ENCODE data around the gene MAN1B1. TPM values are rescaled to one million over a fixed set of nuclear protein-coding genes. Genes with fewer than 3 reads are reported as not detected.
"Not testable (repeated sequence)": the region's sequence is repeated elsewhere in the genome, so short reads cannot be mapped to it uniquely, and the experiment has no call there.

The MAN1B1 gene
- polyA plus RNA-seq, 3 donors from 2014 or later: 59.7 to 71.8 (median 66.1) TPM

DNA sequence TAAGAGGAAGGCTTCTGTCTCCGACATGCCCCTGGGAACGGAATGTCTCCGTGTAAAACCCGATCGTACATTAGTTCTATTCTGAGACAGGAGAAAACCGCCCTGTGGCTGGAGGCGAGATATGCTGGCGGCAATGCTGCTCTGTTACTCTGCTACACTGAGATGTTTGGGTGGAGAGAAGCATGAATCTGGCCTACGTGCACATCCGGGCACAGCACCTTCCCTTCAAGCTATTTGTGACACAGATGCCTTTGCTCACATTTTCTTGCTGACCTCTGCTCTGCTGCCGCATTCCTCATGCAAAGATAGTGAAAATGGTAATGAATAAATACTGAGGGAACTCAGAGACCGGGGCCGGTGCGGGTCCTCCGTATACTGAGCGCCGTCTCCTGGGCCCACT lies 29.9 kb downstream of the MAN1B1 start:
- peaks cover 2 to 4% (median 3%) of the 10 kb centered on the region in 3 donors for H3K27me3 Mint-ChIP-seq (ENCODE audit: low read depth in 3 of 3)
- H3K4me1 Mint-ChIP-seq: peaks cover 0 to 3% of the 10 kb centered on the region in 2 donors
- no peak for DNase-seq
- H3K36me3 Mint-ChIP-seq: no peaks in the 10 kb centered on the region
- H3K4me3 Mint-ChIP-seq: peak overlapping the region in 2 of 5 donors; percentile 21 to 29
- H3K27ac Mint-ChIP-seq: peak overlapping the region in 1 of 6 donors; percentile 45
- no peaks in the 10 kb centered on the region for H3K9me3 Mint-ChIP-seq

- Mint-ChIP-seq H3K36me3 (no peaks in the 10 kb centered on the region), H3K27me3 (ENCODE audit: low read depth in 3 of 3) (peaks cover 2 to 4% (median 3%) of the 10 kb centered on the region in 3 donors), H3K4me3 (no peak overlapping the region), H3K4me1 (peaks cover 0 to 5% of the 10 kb centered on the region in 2 donors), H3K9me3 (no peaks in the 10 kb centered on the region), H3K27ac (no peak overlapping the region)
- no peak for DNase-seq
Measured at GRCh38 chr9:137117269-137117731, 30.5 kb downstream of the MAN1B1 start.

GRCh38 chr9:137118092-137118603 lies 31.4 kb downstream of the MAN1B1 start:
- not testable (repeated sequence) for H3K4me1 Mint-ChIP-seq; H3K4me3 Mint-ChIP-seq; DNase-seq; H3K27ac Mint-ChIP-seq; H3K9me3 Mint-ChIP-seq; H3K36me3 Mint-ChIP-seq; H3K27me3 Mint-ChIP-seq (ENCODE audit: low read depth in 3 of 3)

DNA sequence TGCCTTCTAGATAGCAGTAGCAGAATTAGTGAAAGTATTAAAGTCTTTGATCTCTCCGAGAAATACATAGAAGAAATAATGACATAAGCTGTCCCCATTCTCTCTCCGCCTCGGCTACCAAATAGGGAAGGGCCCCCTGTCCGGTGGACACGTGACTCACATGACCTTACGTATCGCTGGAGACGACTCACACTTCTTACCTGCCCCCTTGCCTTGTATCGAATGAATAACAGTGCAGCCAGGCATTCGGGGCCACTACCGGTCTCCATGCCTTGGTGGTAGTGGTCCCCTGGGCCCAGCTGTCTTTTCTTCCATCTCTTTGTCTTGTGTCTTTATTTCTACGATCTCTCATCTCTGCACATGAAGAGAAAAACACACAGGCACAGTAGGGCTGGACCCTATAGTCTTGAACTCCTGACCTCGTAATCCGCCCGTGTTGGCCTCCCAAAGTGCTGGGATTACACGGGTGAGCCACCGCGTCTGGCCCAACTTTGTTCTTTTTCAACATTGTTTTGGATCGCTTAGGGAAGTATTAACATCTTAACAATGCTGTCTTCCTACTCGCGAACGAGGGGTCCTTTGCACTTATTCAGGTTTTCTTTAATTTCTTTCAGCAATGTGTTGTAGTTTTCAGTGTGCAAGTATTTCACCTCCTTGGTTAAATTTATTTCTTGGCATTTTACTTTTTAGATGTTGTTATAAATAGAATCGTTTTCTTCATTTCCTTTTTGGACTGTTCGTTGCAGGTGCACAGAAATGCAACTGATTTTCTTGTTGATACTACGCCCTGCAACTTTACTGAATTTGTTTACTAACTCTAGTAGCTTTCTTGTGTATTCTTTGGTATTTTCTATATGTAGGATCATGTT lies 35.4 kb downstream of the MAN1B1 start:
- peaks cover 8 to 13% of the 10 kb centered on the region in 2 donors for H3K4me1 Mint-ChIP-seq
- not testable (repeated sequence) for H3K27ac Mint-ChIP-seq; DNase-seq; H3K4me3 Mint-ChIP-seq; H3K9me3 Mint-ChIP-seq; H3K27me3 Mint-ChIP-seq (ENCODE audit: low read depth in 3 of 3); H3K36me3 Mint-ChIP-seq

- H3K9me3 Mint-ChIP-seq; DNase-seq; H3K27ac Mint-ChIP-seq; H3K36me3 Mint-ChIP-seq; H3K4me3 Mint-ChIP-seq; H3K27me3 Mint-ChIP-seq (ENCODE audit: low read depth in 3 of 3): not testable (repeated sequence)
- H3K4me1 Mint-ChIP-seq: peaks cover 16 to 21% of the 10 kb centered on the region in 2 donors
Measured at GRCh38 chr9:137122796-137123467, 36.1 kb downstream of the MAN1B1 start.

GRCh38 chr9:137123468-137123837 lies 36.7 kb downstream of the MAN1B1 start:
- no peak overlapping the region for H3K4me3 Mint-ChIP-seq
- H3K27ac Mint-ChIP-seq: no peak overlapping the region

DNA sequence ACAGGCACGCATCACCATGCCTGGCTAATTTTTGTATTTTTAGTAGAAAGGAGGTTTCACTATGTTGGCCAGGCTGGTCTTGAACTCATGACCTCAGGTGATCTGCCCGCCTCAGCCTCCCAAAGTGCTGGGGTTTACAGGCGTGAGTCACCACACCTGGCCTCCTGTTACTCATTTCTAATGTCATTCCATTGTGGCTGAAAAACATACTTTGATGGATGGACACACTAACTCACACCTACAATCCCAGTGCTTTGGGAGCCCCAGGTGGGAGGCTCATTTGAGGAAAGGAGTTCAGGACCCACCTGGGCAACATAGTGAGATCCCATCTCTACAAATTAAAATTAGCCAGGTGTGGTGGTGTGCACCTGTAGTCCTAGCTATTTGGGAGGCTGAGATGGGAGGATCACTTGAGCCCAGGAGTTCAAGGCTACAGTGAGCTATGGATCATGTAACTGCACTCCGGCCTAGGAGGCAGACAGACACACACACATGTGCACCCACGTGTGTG lies 37.2 kb downstream of the MAN1B1 start:
- peaks cover 8 to 16% (median 9%) of the 10 kb centered on the region in 3 donors for H3K27me3 Mint-ChIP-seq (ENCODE audit: low read depth in 3 of 3)
- DNase-seq, H3K9me3 Mint-ChIP-seq, H3K36me3 Mint-ChIP-seq, H3K27ac Mint-ChIP-seq, H3K4me3 Mint-ChIP-seq: not testable (repeated sequence)
- peaks cover 26 to 31% of the 10 kb centered on the region in 2 donors for H3K4me1 Mint-ChIP-seq

More at GRCh38 chr9:137123468-137123837, 36.7 kb downstream of the MAN1B1 start:
- H3K4me1 Mint-ChIP-seq: peaks cover 21 to 26% of the 10 kb centered on the region in 2 donors
- H3K36me3 Mint-ChIP-seq: no peaks in the 10 kb centered on the region
- DNase-seq: no peak
- peaks cover 5 to 13% (median 8%) of the 10 kb centered on the region in 3 donors for H3K27me3 Mint-ChIP-seq (ENCODE audit: low read depth in 3 of 3)
- H3K9me3 Mint-ChIP-seq: no peaks in the 10 kb centered on the region

DNA sequence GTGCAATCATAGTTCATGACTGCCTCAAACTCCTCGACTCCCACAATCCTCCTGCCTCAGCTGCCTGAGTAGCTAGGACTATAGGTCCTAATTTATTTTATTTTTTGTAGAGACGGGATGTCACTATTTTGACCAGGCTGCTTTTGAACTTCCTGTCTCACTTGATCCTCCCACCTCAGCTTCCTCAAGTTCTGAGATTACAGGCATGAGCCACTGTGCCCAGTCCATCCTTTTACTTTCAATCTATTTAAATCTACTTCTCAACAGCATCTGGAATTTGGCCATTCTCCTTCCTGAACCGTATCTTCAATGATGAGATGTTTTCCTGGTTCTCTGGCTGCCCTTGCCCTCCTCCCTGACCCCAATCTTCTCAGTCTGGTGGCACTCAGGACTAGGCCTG lies 40.0 kb downstream of the MAN1B1 start:
- Mint-ChIP-seq H3K27me3 (ENCODE audit: low read depth in 3 of 3) (peaks cover 6 to 20% (median 11%) of the 10 kb centered on the region in 3 donors), H3K36me3 (no peaks in the 10 kb centered on the region), H3K27ac (peak overlapping the region; percentile 89 to 98 (median 96)), H3K4me3 (peak overlapping the region; percentile 25 to 95 (median 86)), H3K9me3 (peaks cover 0 to 2% (median 0%) of the 10 kb centered on the region in 6 donors), H3K4me1 (peaks cover 31 to 32% of the 10 kb centered on the region in 2 donors)
- no peak for DNase-seq

- DNase-seq: peak; percentile 32 to 36 (median 35)
- H3K27me3 Mint-ChIP-seq (ENCODE audit: low read depth in 3 of 3): peaks cover 8 to 20% (median 11%) of the 10 kb centered on the region in 3 donors
- H3K9me3 Mint-ChIP-seq: peaks cover 0 to 2% (median 0%) of the 10 kb centered on the region in 6 donors
- H3K27ac Mint-ChIP-seq: peak overlapping the region; percentile 89 to 98 (median 96)
- no peaks in the 10 kb centered on the region for H3K36me3 Mint-ChIP-seq
- H3K4me3 Mint-ChIP-seq: peak overlapping the region; percentile 81 to 95 (median 86)
- peaks cover 30 to 31% of the 10 kb centered on the region in 2 donors for H3K4me1 Mint-ChIP-seq
Measured at GRCh38 chr9:137127301-137128157, 40.7 kb downstream of the MAN1B1 start.

DNA sequence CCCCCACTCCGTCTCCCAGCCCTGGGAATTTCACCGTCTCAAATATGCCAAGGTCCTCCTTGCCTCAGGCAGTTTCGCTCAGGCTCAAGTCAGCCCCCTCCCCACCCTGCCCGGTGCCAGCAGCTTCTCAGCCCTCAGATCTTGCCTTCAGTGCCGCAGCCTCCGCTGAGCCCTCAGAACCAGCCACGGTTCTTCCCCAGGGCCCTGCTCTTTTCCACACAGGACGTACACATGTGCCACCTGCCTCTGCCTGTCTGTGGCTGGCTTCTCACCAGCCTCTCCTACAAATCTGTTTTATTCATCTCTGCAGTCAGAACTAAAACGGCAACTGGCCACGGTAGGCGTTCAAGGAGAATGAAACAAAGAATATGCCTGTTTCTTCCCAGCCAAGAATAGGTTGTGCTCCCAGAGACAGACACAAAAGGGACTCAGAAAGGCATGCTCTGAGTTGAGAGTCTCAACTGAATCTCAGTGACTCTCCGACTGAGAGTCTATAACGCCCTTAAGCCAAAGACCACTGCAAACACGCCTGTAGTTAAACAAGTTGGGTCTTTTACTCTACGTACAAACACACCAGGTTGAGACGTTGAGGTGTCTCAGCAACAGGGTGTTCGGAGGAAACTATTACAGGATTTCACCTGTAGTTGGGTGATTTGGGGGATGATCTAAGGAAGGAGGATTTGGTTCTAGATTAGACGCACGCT lies 41.5 kb downstream of the MAN1B1 start:
- H3K27me3 Mint-ChIP-seq (ENCODE audit: low read depth in 3 of 3): peaks cover 11 to 22% (median 11%) of the 10 kb centered on the region in 3 donors
- peaks cover 30 to 31% of the 10 kb centered on the region in 2 donors for H3K4me1 Mint-ChIP-seq
- H3K36me3 Mint-ChIP-seq: no peaks in the 10 kb centered on the region
- DNase-seq: no peak
- peak overlapping the region; percentile 70 to 97 (median 82) for H3K27ac Mint-ChIP-seq
- H3K9me3 Mint-ChIP-seq: peaks cover 0 to 2% (median 0%) of the 10 kb centered on the region in 6 donors
- peak overlapping the region; percentile 81 to 95 (median 86) for H3K4me3 Mint-ChIP-seq

GRCh38 chr9:137128862-137129455 lies 42.2 kb downstream of the MAN1B1 start:
- peaks cover 30 to 31% of the 10 kb centered on the region in 2 donors for H3K4me1 Mint-ChIP-seq

More at GRCh38 chr9:137128862-137129455, 42.2 kb downstream of the MAN1B1 start:
- Mint-ChIP-seq H3K36me3 (no peaks in the 10 kb centered on the region), H3K9me3 (peaks cover 0 to 2% (median 0%) of the 10 kb centered on the region in 6 donors), H3K4me3 (peak overlapping the region; percentile 81 to 95 (median 86)), H3K27me3 (ENCODE audit: low read depth in 3 of 3) (peaks cover 11 to 20% (median 11%) of the 10 kb centered on the region in 3 donors), H3K27ac (peak overlapping the region; percentile 70 to 90 (median 80))
- DNase-seq: peak in 1 of 3 donors; percentile 15

Data from immature natural killer cell (primary cell).